Liver (tissue), 9 donors: ENCODE data around the gene ARAP1. TPM values are rescaled to one million over a fixed set of nuclear protein-coding genes. Genes with fewer than 3 reads are reported as not detected.

Experiments used
- DNase-seq: peaks from one replicate; pipeline ENCODE4 v3.0.0-alpha.2; 2017; ENCODE audit warnings: low spot score
- H3K27ac ChIP-seq, 2 donors: one replicate each; pipeline ENCODE4 v1.7.0; 2013; ENCODE audit warnings: inconsistent platforms in 2 of 2, low read length in 2 of 2, control low read depth in 1 of 2, low read depth in 1 of 2, mild to moderate bottlenecking in 1 of 2
- H3K27me3 ChIP-seq, 4 donors: one replicate each; pipeline versions ENCODE4 v1.6.1 to v1.7.0; 2013; ENCODE audit warnings: low read length in 3 of 4, inconsistent platforms in 1 of 4, mild to moderate bottlenecking in 1 of 4, moderate library complexity in 1 of 4; ENCODE audit not compliant: control insufficient read depth in 4 of 4, insufficient read depth in 4 of 4
- H3K36me3 ChIP-seq, 4 donors: one replicate each; pipeline versions ENCODE4 v1.6.1 to v1.7.0; 2013; ENCODE audit warnings: low read length in 3 of 4, mild to moderate bottlenecking in 3 of 4, low read depth in 1 of 4, moderate library complexity in 1 of 4; ENCODE audit not compliant: control insufficient read depth in 4 of 4, insufficient read depth in 3 of 4
- H3K4me1 ChIP-seq, 4 donors: one replicate each; pipeline versions ENCODE4 v1.6.1 to v1.7.0; 2013; ENCODE audit warnings: low read length in 3 of 4, mild to moderate bottlenecking in 3 of 4, moderate library complexity in 1 of 4; ENCODE audit not compliant: control insufficient read depth in 4 of 4, insufficient read depth in 4 of 4
- H3K4me3 ChIP-seq, 3 donors: one replicate each; pipeline versions ENCODE4 v1.6.1 to v1.7.0; 2013; ENCODE audit warnings: low read length in 3 of 3, control low read depth in 1 of 3, low read depth in 1 of 3, mild to moderate bottlenecking in 1 of 3
- H3K9ac ChIP-seq, 2 donors: one replicate each; pipeline ENCODE4 v1.7.0; 2013; ENCODE audit warnings: low read length in 2 of 2, mild to moderate bottlenecking in 2 of 2, moderate library complexity in 2 of 2, control low read depth in 1 of 2, low read depth in 1 of 2
- H3K9me3 ChIP-seq, 4 donors: one replicate each; pipeline versions ENCODE4 v1.6.1 to v1.7.0; 2013; ENCODE audit warnings: low read length in 3 of 4; ENCODE audit not compliant: control insufficient read depth in 4 of 4
- CTCF ChIP-seq: fragments of 150-350 bp; IDR thresholded peaks from 2 replicates; pipeline ENCODE4 v1.5.1; 2017; ENCODE audit warnings: improper control_type of control experiment, low read depth, low read length; ENCODE audit not compliant: missing input control
- EGR1 ChIP-seq, 2 donors: IDR thresholded peaks; 2 replicates each; pipeline ENCODE4 v1.6.1; 2016 to 2018; ENCODE audit warnings: antibody characterized with exemption in 2 of 2, low read depth in 2 of 2
- FOXA1 ChIP-seq: IDR thresholded peaks from 2 replicates; pipeline ENCODE4 v1.6.1; 2016; ENCODE audit warnings: antibody characterized with exemption
- FOXA2 ChIP-seq: IDR thresholded peaks from 2 replicates; pipeline ENCODE4 v1.6.1; 2016; ENCODE audit warnings: antibody characterized with exemption
- GABPA ChIP-seq, 2 donors: IDR thresholded peaks in 1 of 2; conservative IDR thresholded peaks in 1 of 2; 2 replicates each; pipeline ENCODE4 v1.6.1; 2016; ENCODE audit warnings: antibody characterized with exemption in 2 of 2, mild to moderate bottlenecking in 1 of 2, moderate library complexity in 1 of 2
- HNF4A ChIP-seq, 2 donors: conservative IDR thresholded peaks; 2 replicates each; pipeline ENCODE4 v1.6.1; 2016; ENCODE audit warnings: antibody characterized with exemption in 2 of 2, mild to moderate bottlenecking in 2 of 2
- HNF4G ChIP-seq: IDR thresholded peaks from 2 replicates; pipeline ENCODE4 v1.6.1; 2016; ENCODE audit warnings: antibody characterized with exemption
- JUND ChIP-seq, 2 donors: IDR thresholded peaks; 2 replicates each; pipeline ENCODE4 v1.6.1; 2016; ENCODE audit warnings: antibody characterized with exemption in 2 of 2
- NR2F2 ChIP-seq: IDR thresholded peaks from 2 replicates; pipeline ENCODE4 v1.6.1; 2016; ENCODE audit warnings: antibody characterized with exemption
- RAD21 ChIP-seq, 2 donors: IDR thresholded peaks; 2 replicates each; pipeline ENCODE4 v1.6.1; 2016; ENCODE audit warnings: antibody characterized with exemption in 2 of 2, mild to moderate bottlenecking in 2 of 2
- RXRA ChIP-seq, 2 donors: IDR thresholded peaks; 2 replicates each; pipeline ENCODE4 v1.6.1; 2017 to 2018; ENCODE audit warnings: antibody characterized with exemption in 2 of 2, mild to moderate bottlenecking in 1 of 2
- SP1 ChIP-seq: IDR thresholded peaks from 2 replicates; pipeline ENCODE4 v1.6.1; 2018; ENCODE audit warnings: antibody characterized with exemption, mild to moderate bottlenecking
- TAF1 ChIP-seq: conservative IDR thresholded peaks from 2 replicates; pipeline ENCODE4 v1.6.1; 2016; ENCODE audit warnings: antibody characterized with exemption, mild to moderate bottlenecking
- YY1 ChIP-seq: IDR thresholded peaks from 2 replicates; pipeline ENCODE4 v1.6.1; 2016; ENCODE audit warnings: antibody characterized with exemption, mild to moderate bottlenecking
- WGBS: extraction: QIAGEN DNeasy Blood & Tissue Kit; methylation state at CpG from one replicate; pipeline ENCODE4 v1.1.7; 2013; 5-methylcytosine and 5-hydroxymethylcytosine counted together
- polyA plus RNA-seq, 2 donors: library from polyadenylated mRNA; stranded (reverse) in 1 of 2; unstranded in 1 of 2; fragments of 200-250 nt in 1 of 2; fragments of >200 nt in 1 of 2; fragmentation: Nextera tagmentation in 1 of 2; extraction: Ambion mirVana in 1 of 2; gene quantifications; one replicate each; pipeline versions ENCODE4 v1.2.1 to v1.2.3, GENCODE V29; 2013 to 2015
- total RNA-seq, 2 donors: library from RNA; depleted of rRNA; stranded (reverse); fragments of >200 nt; gene quantifications; one replicate each; pipeline ENCODE4 v1.2.3, GENCODE V29; 2014
- TF ChIP-seq, protein P1 (sequence below): IDR thresholded peaks from 2 replicates; pipeline ENCODE4 v1.6.1; 2016; ENCODE audit warnings: antibody characterized with exemption
- TF ChIP-seq, protein P2 (sequence below): IDR thresholded peaks from 2 replicates; pipeline ENCODE4 v1.6.1; 2016; ENCODE audit warnings: antibody characterized with exemption
- TF ChIP-seq, protein P3 (sequence below): IDR thresholded peaks from 2 replicates; pipeline ENCODE4 v1.6.1; 2016; ENCODE audit warnings: antibody characterized with exemption
- TF ChIP-seq, protein P4 (sequence below): IDR thresholded peaks from 2 replicates; pipeline ENCODE4 v1.6.1; 2016; ENCODE audit warnings: antibody characterized with exemption, mild to moderate bottlenecking
- donor health status: healthy.
- donor health status: healthy.
- donor health status: healthy.
- donor health status: healthy.
- donor health status: healthy.

ARAP1 gene
- total and polyA plus RNA-seq, 4 donors, result 14.4 to 77.8 (median 43.5) TPM

DNA sequence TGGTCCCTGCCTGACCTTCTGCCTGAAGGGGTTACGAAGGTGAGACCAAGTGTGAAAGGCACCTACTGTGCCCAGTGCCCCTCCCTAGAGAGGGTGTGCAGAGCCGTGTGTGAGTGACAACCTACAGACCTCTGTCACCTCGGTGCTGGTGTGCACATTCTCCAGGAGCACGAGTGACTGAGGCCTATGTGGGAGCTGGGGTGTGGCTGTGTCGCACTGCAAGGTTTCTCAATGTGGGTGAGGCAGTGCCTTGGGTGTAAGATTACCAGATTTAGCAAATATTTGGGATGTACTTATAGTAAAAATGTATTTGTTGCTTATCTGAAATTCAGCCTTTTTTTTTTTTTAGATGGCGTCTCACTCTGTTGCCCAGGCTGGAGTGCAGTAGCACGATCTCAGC, 36.0 kb upstream of the ARAP1 start:
- WGBS, result 63% methylated on average over 7 of the region's 7 CpGs
- Histone ChIP-seq H3K9ac (no peak overlapping the region), H3K4me1 (peaks cover 13 to 52% (median 44%) of the 10 kb centered on the region in 4 donors), H3K27me3 (no peaks in the 10 kb centered on the region), H3K27ac (peak overlapping the region; percentile 71 to 82), H3K36me3 (no peaks in the 10 kb centered on the region), H3K9me3 (no peaks in the 10 kb centered on the region), H3K4me3 (no peak overlapping the region)
- DNase-seq, result no peak
- TF ChIP-seq RXRA (IDR thresholded peaks at IDR 0.05) (no peak), NR2F2 (no peak), CTCF (no peak), SP1 (no peak), HNF4A (conservative IDR thresholded peaks at IDR 0.05) (no peak), HNF4G (no peak), EGR1 (IDR thresholded peaks at IDR 0.05; ENCODE audit: low read depth in 2 of 2) (no peak), FOXA1 (no peak), GABPA (IDR thresholded peaks at IDR 0.05 in 1 of 2, conservative IDR thresholded peaks at IDR 0.05 in 1 of 2) (no peak), RAD21 (IDR thresholded peaks at IDR 0.05) (no peak), TAF1 (no peak), JUND (IDR thresholded peaks at IDR 0.05) (no peak), YY1 (no peak), FOXA2 (no peak)
- TF ChIP-seq, protein P1, sequence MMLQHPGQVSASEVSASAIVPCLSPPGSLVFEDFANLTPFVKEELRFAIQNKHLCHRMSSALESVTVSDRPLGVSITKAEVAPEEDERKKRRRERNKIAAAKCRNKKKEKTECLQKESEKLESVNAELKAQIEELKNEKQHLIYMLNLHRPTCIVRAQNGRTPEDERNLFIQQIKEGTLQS, result no peak
- TF ChIP-seq, protein P2, sequence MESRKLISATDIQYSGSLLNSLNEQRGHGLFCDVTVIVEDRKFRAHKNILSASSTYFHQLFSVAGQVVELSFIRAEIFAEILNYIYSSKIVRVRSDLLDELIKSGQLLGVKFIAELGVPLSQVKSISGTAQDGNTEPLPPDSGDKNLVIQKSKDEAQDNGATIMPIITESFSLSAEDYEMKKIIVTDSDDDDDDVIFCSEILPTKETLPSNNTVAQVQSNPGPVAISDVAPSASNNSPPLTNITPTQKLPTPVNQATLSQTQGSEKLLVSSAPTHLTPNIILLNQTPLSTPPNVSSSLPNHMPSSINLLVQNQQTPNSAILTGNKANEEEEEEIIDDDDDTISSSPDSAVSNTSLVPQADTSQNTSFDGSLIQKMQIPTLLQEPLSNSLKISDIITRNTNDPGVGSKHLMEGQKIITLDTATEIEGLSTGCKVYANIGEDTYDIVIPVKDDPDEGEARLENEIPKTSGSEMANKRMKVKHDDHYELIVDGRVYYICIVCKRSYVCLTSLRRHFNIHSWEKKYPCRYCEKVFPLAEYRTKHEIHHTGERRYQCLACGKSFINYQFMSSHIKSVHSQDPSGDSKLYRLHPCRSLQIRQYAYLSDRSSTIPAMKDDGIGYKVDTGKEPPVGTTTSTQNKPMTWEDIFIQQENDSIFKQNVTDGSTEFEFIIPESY, result no peak
- TF ChIP-seq, protein P3, sequence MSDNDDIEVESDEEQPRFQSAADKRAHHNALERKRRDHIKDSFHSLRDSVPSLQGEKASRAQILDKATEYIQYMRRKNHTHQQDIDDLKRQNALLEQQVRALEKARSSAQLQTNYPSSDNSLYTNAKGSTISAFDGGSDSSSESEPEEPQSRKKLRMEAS, result no peak
- TF ChIP-seq, protein P4, sequence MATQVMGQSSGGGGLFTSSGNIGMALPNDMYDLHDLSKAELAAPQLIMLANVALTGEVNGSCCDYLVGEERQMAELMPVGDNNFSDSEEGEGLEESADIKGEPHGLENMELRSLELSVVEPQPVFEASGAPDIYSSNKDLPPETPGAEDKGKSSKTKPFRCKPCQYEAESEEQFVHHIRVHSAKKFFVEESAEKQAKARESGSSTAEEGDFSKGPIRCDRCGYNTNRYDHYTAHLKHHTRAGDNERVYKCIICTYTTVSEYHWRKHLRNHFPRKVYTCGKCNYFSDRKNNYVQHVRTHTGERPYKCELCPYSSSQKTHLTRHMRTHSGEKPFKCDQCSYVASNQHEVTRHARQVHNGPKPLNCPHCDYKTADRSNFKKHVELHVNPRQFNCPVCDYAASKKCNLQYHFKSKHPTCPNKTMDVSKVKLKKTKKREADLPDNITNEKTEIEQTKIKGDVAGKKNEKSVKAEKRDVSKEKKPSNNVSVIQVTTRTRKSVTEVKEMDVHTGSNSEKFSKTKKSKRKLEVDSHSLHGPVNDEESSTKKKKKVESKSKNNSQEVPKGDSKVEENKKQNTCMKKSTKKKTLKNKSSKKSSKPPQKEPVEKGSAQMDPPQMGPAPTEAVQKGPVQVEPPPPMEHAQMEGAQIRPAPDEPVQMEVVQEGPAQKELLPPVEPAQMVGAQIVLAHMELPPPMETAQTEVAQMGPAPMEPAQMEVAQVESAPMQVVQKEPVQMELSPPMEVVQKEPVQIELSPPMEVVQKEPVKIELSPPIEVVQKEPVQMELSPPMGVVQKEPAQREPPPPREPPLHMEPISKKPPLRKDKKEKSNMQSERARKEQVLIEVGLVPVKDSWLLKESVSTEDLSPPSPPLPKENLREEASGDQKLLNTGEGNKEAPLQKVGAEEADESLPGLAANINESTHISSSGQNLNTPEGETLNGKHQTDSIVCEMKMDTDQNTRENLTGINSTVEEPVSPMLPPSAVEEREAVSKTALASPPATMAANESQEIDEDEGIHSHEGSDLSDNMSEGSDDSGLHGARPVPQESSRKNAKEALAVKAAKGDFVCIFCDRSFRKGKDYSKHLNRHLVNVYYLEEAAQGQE, result no peak
